ENCODE measurements around the gene TBC1D22A. TPM values are rescaled to one million over a fixed set of nuclear protein-coding genes. Genes with fewer than 3 reads are reported as not detected.

The TBC1D22A gene
- total RNA-seq, 1 donor from 2014 or later, result 23.2 TPM

- Mint-ChIP-seq H3K9me3 (ENCODE audit: low read depth) (no peaks in the 10 kb centered on the region), H3K27me3 (no peaks in the 10 kb centered on the region), H3K4me1 (ENCODE audit: low read depth) (no peaks in the 10 kb centered on the region), H3K36me3 (ENCODE audit: insufficient read depth) (peaks cover 1% of the 10 kb centered on the region), H3K4me3 (ENCODE audit: low read depth) (no peak overlapping the region), H3K27ac (no peak overlapping the region)
- no peak for DNase-seq (ENCODE audit: low spot score, unreplicated experiment)
- no peak for TF ChIP-seq CTCF (IDR thresholded peaks at IDR 0.05; ENCODE audit: unreplicated experiment)
Observed at GRCh38 chr22:46793497-46793896, 31.0 kb downstream of the TBC1D22A start.

GRCh38 chr22:46794067-46794466 is 31.6 kb downstream of the TBC1D22A start:
- Mint-ChIP-seq H3K36me3 (ENCODE audit: insufficient read depth) (peaks cover 1% of the 10 kb centered on the region), H3K9me3 (ENCODE audit: low read depth) (no peaks in the 10 kb centered on the region), H3K27ac (no peak overlapping the region), H3K27me3 (no peaks in the 10 kb centered on the region), H3K4me1 (ENCODE audit: low read depth) (no peaks in the 10 kb centered on the region), H3K4me3 (ENCODE audit: low read depth) (no peak overlapping the region)
- no peak for TF ChIP-seq CTCF (IDR thresholded peaks at IDR 0.05; ENCODE audit: unreplicated experiment)
- no peak for DNase-seq (ENCODE audit: low spot score, unreplicated experiment)

GRCh38 chr22:46794491-46794890 is 32.0 kb downstream of the TBC1D22A start:
- H3K4me1 Mint-ChIP-seq (ENCODE audit: low read depth), result no peaks in the 10 kb centered on the region
- no peak for DNase-seq (ENCODE audit: low spot score, unreplicated experiment)
- no peaks in the 10 kb centered on the region for H3K9me3 Mint-ChIP-seq (ENCODE audit: low read depth)
- H3K27ac Mint-ChIP-seq, result no peak overlapping the region
- H3K36me3 Mint-ChIP-seq (ENCODE audit: insufficient read depth), result peaks cover 2% of the 10 kb centered on the region
- no peak overlapping the region for H3K4me3 Mint-ChIP-seq (ENCODE audit: low read depth)
- no peaks in the 10 kb centered on the region for H3K27me3 Mint-ChIP-seq
- no peak for TF ChIP-seq CTCF (IDR thresholded peaks at IDR 0.05; ENCODE audit: unreplicated experiment)

GRCh38 chr22:46795140-46795539 is 32.7 kb downstream of the TBC1D22A start:
- no peak overlapping the region for H3K4me3 Mint-ChIP-seq (ENCODE audit: low read depth)
- H3K27ac Mint-ChIP-seq, result no peak overlapping the region
- H3K9me3 Mint-ChIP-seq (ENCODE audit: low read depth), result no peaks in the 10 kb centered on the region
- no peaks in the 10 kb centered on the region for H3K4me1 Mint-ChIP-seq (ENCODE audit: low read depth)
- DNase-seq (ENCODE audit: low spot score, unreplicated experiment), result no peak
- H3K27me3 Mint-ChIP-seq, result no peaks in the 10 kb centered on the region
- TF ChIP-seq CTCF (IDR thresholded peaks at IDR 0.05; ENCODE audit: unreplicated experiment), result no peak
- H3K36me3 Mint-ChIP-seq (ENCODE audit: insufficient read depth), result peaks cover 4% of the 10 kb centered on the region

- DNase-seq (ENCODE audit: low spot score, unreplicated experiment), result no peak
- Mint-ChIP-seq H3K36me3 (ENCODE audit: insufficient read depth) (peaks cover 7% of the 10 kb centered on the region), H3K9me3 (ENCODE audit: low read depth) (no peaks in the 10 kb centered on the region), H3K4me1 (ENCODE audit: low read depth) (peaks cover 3% of the 10 kb centered on the region), H3K27ac (no peak overlapping the region), H3K27me3 (no peaks in the 10 kb centered on the region), H3K4me3 (ENCODE audit: low read depth) (no peak overlapping the region)
- no peak for TF ChIP-seq CTCF (IDR thresholded peaks at IDR 0.05; ENCODE audit: unreplicated experiment)
Observed at GRCh38 chr22:46795845-46796565, 33.6 kb downstream of the TBC1D22A start.

All from progenitor cell of endocrine pancreas (in vitro differentiated cells).